ENCODE measurements around the gene SULT1E1.
"Not testable (repeated sequence)": the region's sequence is repeated elsewhere in the genome, so short reads cannot be mapped to it uniquely, and the experiment has no call there.

SULT1E1 gene

DNA sequence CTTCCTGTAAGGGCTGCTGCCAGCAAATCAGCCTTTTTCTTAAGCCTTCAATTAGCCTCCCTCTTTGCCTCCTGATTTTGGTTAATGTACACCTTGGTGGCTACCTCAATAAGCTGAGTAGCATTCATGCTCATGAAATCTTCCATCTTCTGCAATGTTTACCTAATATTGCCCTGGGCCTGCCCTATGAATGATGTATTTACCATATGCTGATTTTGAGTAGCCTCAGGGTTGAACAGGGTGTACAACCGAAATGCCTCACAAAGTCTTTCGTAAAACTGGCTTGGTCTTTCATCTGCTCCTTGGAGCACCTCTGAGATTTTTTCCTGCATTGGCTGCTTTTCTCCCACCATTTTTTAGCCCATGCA is 29.8 kb downstream of the SULT1E1 start:
- no peak overlapping the region for H3K9ac ChIP-seq
- H3K79me2 ChIP-seq (ENCODE audit: insufficient read depth, low read depth): no peaks in the 10 kb centered on the region
- TF ChIP-seq, protein P1, sequence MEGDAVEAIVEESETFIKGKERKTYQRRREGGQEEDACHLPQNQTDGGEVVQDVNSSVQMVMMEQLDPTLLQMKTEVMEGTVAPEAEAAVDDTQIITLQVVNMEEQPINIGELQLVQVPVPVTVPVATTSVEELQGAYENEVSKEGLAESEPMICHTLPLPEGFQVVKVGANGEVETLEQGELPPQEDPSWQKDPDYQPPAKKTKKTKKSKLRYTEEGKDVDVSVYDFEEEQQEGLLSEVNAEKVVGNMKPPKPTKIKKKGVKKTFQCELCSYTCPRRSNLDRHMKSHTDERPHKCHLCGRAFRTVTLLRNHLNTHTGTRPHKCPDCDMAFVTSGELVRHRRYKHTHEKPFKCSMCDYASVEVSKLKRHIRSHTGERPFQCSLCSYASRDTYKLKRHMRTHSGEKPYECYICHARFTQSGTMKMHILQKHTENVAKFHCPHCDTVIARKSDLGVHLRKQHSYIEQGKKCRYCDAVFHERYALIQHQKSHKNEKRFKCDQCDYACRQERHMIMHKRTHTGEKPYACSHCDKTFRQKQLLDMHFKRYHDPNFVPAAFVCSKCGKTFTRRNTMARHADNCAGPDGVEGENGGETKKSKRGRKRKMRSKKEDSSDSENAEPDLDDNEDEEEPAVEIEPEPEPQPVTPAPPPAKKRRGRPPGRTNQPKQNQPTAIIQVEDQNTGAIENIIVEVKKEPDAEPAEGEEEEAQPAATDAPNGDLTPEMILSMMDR (conservative IDR thresholded peaks at IDR 0.05; ENCODE audit: low read depth, low read length): no peak
- H3K36me3 ChIP-seq (ENCODE audit: insufficient read depth): no peaks in the 10 kb centered on the region
- no peaks in the 10 kb centered on the region for H3K27me3 ChIP-seq (ENCODE audit: insufficient read depth, low read depth)
- no peak overlapping the region for H2AFZ ChIP-seq (ENCODE audit: low read depth)
- H3K4me1 ChIP-seq (ENCODE audit: low read depth, poor library complexity, severe bottlenecking): no peaks in the 10 kb centered on the region
- H3K27ac ChIP-seq: no peak overlapping the region
- no peak overlapping the region for H3K4me3 ChIP-seq (IDR thresholded peaks at IDR 0.05; ENCODE audit: insufficient read depth, low read depth, low read length)
- H4K20me1 ChIP-seq (ENCODE audit: insufficient read depth): no peaks in the 10 kb centered on the region
- H3K4me2 ChIP-seq: no peak overlapping the region

DNA sequence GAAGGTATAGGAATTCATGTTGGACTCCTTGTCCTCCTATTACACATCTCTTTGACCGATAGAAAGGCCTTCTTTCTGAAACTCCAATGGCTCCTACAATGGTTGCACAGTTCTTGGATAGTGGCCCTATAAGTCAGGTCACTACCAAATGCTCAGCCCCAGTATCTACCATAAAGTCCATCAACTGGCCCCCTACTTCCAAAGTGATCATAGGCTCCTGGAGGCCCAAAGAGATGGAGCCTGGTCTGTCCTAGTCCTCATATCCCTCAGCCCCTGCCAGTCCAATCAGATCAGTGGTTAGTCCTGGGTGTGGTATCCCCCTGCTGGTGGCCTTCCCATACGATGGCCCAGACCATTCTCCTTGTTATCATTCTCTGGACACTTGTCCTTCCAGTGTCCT is 30.3 kb downstream of the SULT1E1 start:
- Histone ChIP-seq H3K27ac (no peak overlapping the region), H3K9ac (no peak overlapping the region), H3K27me3 (ENCODE audit: insufficient read depth, low read depth) (no peaks in the 10 kb centered on the region), H4K20me1 (ENCODE audit: insufficient read depth) (no peaks in the 10 kb centered on the region), H3K4me3 (IDR thresholded peaks at IDR 0.05; ENCODE audit: insufficient read depth, low read depth, low read length) (no peak overlapping the region), H3K4me2 (no peak overlapping the region), H3K79me2 (ENCODE audit: insufficient read depth, low read depth) (no peaks in the 10 kb centered on the region), H3K36me3 (ENCODE audit: insufficient read depth) (no peaks in the 10 kb centered on the region), H3K4me1 (ENCODE audit: low read depth, poor library complexity, severe bottlenecking) (no peaks in the 10 kb centered on the region), H2AFZ (ENCODE audit: low read depth) (no peak overlapping the region)
- TF ChIP-seq, protein P1 (conservative IDR thresholded peaks at IDR 0.05; ENCODE audit: low read depth, low read length): no peak

DNA sequence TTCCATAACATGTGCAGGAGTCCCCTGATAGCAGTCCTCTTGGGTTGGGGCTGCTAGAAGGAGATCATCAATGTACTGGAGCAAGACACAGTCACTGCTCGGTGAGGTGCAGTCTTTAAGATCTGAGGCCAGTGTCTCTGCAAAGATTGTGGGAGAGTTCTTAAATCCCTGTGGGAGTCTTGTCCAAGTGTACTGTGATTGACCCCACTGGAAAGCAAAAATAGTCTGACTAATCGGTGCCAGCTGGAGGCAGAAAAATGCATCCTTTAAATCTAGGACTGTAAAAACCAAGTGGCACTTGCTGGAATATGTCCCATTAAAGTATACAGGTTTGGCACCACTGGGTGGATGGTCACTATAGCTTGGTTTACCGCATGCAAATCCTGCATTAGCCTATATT is 31.1 kb downstream of the SULT1E1 start:
- no peak overlapping the region for H3K4me2 ChIP-seq
- H3K9ac ChIP-seq: no peak overlapping the region
- no peaks in the 10 kb centered on the region for H3K36me3 ChIP-seq (ENCODE audit: insufficient read depth)
- H3K4me1 ChIP-seq (ENCODE audit: low read depth, poor library complexity, severe bottlenecking): no peaks in the 10 kb centered on the region
- TF ChIP-seq, protein P1 (conservative IDR thresholded peaks at IDR 0.05; ENCODE audit: low read depth, low read length): no peak
- H4K20me1 ChIP-seq (ENCODE audit: insufficient read depth): no peaks in the 10 kb centered on the region
- H3K4me3 ChIP-seq (IDR thresholded peaks at IDR 0.05; ENCODE audit: insufficient read depth, low read depth, low read length): no peak overlapping the region
- no peak overlapping the region for H3K27ac ChIP-seq
- H3K79me2 ChIP-seq (ENCODE audit: insufficient read depth, low read depth): no peaks in the 10 kb centered on the region
- no peak overlapping the region for H2AFZ ChIP-seq (ENCODE audit: low read depth)
- H3K27me3 ChIP-seq (ENCODE audit: insufficient read depth, low read depth): no peaks in the 10 kb centered on the region

DNA sequence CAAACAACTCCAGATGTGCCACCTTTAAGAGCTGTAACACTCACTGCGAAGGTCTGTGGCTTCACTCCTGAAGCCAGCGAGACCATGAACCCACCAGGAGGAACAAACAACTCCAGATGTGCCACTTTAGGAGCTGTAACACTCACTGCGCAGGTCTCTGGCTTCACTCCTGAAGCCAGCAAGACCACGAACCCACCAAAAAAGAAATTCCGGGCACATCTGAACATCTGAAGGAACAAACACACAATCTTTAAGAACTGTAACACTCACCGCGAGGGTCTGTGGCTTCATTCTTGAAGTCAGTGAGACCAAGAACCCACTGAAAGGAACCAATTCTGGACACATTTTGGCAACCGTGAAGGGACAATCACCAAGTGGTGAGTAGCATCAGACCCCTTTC is 34.9 kb downstream of the SULT1E1 start:
- H3K36me3 ChIP-seq (ENCODE audit: insufficient read depth); H3K9ac ChIP-seq; H2AFZ ChIP-seq (ENCODE audit: low read depth): not testable (repeated sequence)

DNA sequence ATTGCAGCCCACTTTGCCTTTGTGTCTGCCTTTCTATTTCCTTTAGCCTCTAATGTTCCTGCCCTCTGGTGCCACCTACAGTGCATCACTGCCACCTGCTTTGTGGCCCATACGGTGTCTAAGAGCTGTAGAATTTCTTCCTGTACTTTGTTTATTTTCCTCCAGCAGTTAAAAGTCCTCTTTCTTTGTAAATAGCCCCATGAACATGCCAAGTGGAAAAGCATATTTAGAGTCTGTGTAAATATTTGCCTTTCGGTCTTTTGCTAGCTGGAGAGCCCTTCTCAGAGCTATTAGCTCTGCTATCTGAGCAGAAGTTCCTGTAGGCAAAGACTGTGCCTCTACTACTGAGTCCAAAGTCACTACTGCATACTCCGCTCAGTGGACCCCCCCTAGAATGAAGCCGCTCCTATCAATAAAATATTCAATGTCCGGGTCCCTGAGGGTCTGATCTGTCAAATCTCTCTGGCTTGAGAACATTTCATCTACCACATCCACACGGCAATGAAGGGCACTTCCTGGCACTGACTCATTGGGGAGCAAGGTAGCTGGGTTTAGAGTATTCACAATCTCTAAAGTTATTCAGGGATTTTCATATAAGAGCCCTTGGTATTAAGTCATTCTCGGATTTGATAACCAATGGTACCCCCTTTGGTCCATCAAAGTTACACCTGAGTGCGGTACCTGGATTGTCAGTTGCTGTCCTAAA is 36.3 kb downstream of the SULT1E1 start:
- H3K36me3 ChIP-seq (ENCODE audit: insufficient read depth): no peaks in the 10 kb centered on the region
- no peak overlapping the region for H3K4me3 ChIP-seq (IDR thresholded peaks at IDR 0.05; ENCODE audit: insufficient read depth, low read depth, low read length)
- no peaks in the 10 kb centered on the region for H4K20me1 ChIP-seq (ENCODE audit: insufficient read depth)
- H3K79me2 ChIP-seq (ENCODE audit: insufficient read depth, low read depth): no peaks in the 10 kb centered on the region
- H3K4me2 ChIP-seq: no peak overlapping the region
- no peaks in the 10 kb centered on the region for H3K4me1 ChIP-seq (ENCODE audit: low read depth, poor library complexity, severe bottlenecking)
- H3K27ac ChIP-seq: no peak overlapping the region
- H2AFZ ChIP-seq (ENCODE audit: low read depth): peak overlapping the region; percentile 36; the same call in 1 of the 2 replicates
- no peaks in the 10 kb centered on the region for H3K27me3 ChIP-seq (ENCODE audit: insufficient read depth, low read depth)
- no peak overlapping the region for H3K9ac ChIP-seq
- TF ChIP-seq, protein P1 (conservative IDR thresholded peaks at IDR 0.05; ENCODE audit: low read depth, low read length): peak; percentile 50

More for the DNA sequence above, 34.9 kb downstream of the SULT1E1 start:
- not testable (repeated sequence) for H3K4me1 ChIP-seq (ENCODE audit: low read depth, poor library complexity, severe bottlenecking); H3K79me2 ChIP-seq (ENCODE audit: insufficient read depth, low read depth); H3K4me2 ChIP-seq; H4K20me1 ChIP-seq (ENCODE audit: insufficient read depth); H3K4me3 ChIP-seq (IDR thresholded peaks at IDR 0.05; ENCODE audit: insufficient read depth, low read depth, low read length); H3K27me3 ChIP-seq (ENCODE audit: insufficient read depth, low read depth); H3K27ac ChIP-seq
